ENCODE data around the gene CNPY3.

- TF ChIP-seq, protein P1, sequence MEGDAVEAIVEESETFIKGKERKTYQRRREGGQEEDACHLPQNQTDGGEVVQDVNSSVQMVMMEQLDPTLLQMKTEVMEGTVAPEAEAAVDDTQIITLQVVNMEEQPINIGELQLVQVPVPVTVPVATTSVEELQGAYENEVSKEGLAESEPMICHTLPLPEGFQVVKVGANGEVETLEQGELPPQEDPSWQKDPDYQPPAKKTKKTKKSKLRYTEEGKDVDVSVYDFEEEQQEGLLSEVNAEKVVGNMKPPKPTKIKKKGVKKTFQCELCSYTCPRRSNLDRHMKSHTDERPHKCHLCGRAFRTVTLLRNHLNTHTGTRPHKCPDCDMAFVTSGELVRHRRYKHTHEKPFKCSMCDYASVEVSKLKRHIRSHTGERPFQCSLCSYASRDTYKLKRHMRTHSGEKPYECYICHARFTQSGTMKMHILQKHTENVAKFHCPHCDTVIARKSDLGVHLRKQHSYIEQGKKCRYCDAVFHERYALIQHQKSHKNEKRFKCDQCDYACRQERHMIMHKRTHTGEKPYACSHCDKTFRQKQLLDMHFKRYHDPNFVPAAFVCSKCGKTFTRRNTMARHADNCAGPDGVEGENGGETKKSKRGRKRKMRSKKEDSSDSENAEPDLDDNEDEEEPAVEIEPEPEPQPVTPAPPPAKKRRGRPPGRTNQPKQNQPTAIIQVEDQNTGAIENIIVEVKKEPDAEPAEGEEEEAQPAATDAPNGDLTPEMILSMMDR (IDR thresholded peaks at IDR 0.05 in 8 of 11, conservative IDR thresholded peaks at IDR 0.05 in 3 of 11), result no peak
- TF ChIP-seq POLR2A (IDR thresholded peaks at IDR 0.05) (no peak), POLR2AphosphoS5 (IDR thresholded peaks at IDR 0.05) (no peak)
These were observed 5.6 kb upstream of the CNPY3 start for GRCh38 chr6:42923666-42924065.

All from spleen (tissue), 7 donors.